GM19099 (cell line): Measurements from ENCODE around the gene DDX5.

Experiments used
- POLR2A ChIP-seq: IDR thresholded peaks from 3 replicates; pipeline ENCODE4 v1.6.1; 2011; ENCODE audit warnings: low read depth; ENCODE audit not compliant: insufficient read length; ENCODE audit errors: extremely low read depth

Gene DDX5

GRCh38 chr17:64506201-64506575 is at the start of gene DDX5:
Gene DDX5 (minus strand): TSS chr17:64506289. CDS start chr17:64506119, 170 bp downstream.
- TF ChIP-seq POLR2A, result peak; percentile 100

DNA sequence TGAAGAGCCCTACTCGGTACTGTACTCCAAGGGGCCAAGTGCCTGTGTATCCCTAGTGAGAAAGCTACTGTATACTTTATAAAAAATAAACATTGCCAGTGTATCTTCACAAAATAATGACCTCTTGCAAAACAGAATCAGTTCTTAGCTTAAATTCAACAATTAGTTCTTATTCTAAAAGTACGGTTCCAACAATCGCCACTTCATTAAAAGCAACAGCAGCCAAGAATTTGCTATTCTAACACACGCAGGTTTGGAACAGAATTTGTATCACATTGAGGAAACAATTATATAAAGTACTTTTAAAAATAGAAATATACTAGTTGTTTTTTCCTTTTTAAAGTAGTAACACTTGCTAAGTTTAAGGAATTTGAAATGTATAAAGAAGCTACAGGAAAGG is 49.2 kb upstream of the DDX5 start:
- no peak for TF ChIP-seq POLR2A

- no peak for TF ChIP-seq POLR2A
Observed at GRCh38 chr17:64554028-64554637, 48.0 kb upstream of the DDX5 start.

DNA sequence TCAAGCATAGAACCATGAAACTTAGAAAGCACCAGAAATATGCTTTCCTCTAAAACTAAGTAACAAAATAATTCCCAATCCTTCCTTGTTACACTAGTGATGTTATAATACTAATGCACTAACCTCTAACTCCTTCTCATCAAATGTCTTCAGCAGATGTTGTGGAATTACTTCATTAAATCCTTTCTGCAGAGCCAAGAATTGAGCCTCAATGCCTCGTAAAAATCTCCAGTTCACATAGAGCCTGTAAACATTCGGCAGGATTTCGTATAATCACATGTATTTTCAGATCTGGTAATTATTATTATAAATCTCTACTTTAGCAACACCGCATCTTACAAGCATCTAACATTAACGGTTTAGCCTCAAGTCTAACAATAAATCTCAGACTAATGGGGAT is 45.4 kb upstream of the DDX5 start:
- TF ChIP-seq POLR2A, result no peak

DNA sequence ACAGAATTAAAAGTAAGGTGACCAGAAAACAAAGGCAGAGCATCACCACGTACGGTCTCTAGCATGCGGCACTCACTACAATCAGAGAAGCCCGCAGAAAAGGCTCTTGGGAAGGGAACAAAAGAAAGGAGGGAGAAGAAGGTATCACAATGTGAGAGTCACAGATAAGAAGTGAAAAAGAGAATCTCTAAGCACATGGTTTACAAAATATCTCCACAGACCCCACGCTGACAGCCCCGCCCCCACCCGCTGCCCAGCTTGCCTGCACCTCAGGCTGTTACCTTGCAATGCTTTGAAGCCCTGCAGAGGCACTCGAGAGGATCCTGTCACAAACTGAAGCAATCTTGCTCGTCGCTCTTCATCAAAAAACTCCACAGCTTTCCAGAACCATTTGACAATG is 41.2 kb upstream of the DDX5 start:
- TF ChIP-seq POLR2A, result no peak

GRCh38 chr17:64546716-64547115 is 40.6 kb upstream of the DDX5 start:
- TF ChIP-seq POLR2A, result no peak

DNA sequence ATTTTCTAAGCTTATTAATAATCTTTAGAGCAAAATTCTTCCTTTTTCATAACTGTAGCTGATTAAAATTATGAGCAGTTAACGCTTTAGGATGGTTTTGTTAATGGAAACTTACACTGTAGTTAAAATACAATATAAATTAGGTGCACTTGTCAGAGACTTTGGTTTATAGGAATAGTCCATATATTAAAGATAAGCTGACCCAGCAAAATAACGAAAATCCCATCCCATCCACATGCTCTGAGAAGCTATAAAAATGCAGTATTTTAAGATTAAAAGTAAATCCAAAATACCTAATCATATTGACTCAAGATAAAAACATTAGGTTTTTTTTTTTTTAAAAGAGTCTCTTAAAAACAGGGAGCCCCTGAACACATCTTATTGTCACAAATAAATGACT is 38.7 kb upstream of the DDX5 start:
- no peak for TF ChIP-seq POLR2A

DNA sequence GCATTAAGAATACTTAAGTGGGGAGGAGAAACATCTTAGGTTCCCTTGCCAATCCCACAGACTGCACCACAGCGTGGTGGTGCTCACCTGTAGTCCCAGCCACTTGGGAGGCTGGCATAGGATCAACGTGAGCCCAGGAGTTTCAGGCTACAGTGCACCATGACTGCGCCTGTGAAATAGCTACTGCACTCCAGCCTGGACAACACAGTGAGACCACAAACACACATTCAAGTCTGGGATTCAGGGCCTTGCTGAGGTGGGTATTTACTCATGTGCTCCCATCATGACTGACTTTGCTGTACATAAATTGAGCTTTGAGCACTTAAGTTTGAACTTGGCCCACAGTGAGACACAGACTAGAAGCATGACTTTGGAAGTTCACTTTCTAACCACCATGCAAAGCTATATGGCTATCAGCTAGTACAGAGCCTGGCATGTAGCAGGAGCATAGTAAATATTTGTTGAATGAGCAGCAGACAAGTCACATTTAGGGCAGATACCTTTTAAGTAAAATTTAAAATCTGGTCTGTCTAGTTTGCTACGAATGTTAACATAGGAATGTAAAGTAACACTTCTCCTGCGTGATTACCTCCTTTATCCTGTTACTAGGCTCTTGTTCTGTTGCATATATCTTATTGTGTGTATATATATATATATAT is 34.2 kb upstream of the DDX5 start:
- no peak for TF ChIP-seq POLR2A

- no peak for TF ChIP-seq POLR2A
Observed at GRCh38 chr17:64538508-64539130, 32.5 kb upstream of the DDX5 start.

- TF ChIP-seq POLR2A, result no peak
Observed at GRCh38 chr17:64537488-64537887, 31.4 kb upstream of the DDX5 start.

DNA sequence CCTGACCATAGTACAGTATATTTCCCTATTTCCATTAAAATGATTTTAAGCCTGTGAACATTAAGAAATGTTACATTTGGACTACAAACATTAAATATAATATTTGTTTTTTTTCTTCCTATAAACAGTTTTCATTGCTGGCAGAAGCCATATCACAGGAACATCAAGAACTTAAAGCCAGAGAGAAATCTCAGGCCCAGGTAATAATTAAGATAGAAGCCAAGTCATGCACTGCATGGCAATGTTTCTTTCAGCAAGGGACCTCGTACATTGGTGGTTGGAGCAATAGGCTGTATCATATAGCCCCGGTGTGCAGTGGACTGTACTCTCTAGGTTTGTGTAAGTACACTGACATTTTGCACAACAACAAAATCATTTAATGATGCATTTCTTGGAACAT is 30.8 kb upstream of the DDX5 start:
- no peak for TF ChIP-seq POLR2A

- no peak for TF ChIP-seq POLR2A
Observed at GRCh38 chr17:64535357-64535756, 29.3 kb upstream of the DDX5 start.

GRCh38 chr17:64534187-64534586 is 28.1 kb upstream of the DDX5 start:
- no peak for TF ChIP-seq POLR2A

GRCh38 chr17:64533784-64534183 is 27.7 kb upstream of the DDX5 start:
- TF ChIP-seq POLR2A, result no peak

DNA sequence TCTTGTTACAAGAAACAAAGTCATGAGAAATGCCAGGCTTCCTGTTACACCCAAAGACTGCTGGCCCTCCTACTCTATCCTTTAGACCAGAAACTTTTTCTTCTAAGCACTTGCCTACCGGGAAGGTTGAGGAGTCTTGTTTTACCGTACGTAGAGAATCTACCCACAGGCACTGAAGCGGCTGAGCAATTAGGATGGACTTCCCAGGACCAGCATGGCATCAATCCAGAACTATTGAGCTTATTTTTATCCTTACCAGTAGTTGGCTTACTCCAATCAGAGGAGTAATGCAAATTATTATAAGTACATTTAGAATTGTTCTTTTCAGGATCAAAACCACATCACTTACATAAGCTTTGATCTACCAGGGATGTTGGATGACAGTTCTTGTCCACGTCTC is 26.3 kb upstream of the DDX5 start:
- TF ChIP-seq POLR2A, result no peak

GRCh38 chr17:64531955-64532371 is 25.9 kb upstream of the DDX5 start:
- TF ChIP-seq POLR2A, result no peak
